ENCODE measurements around the gene SENP8. TPM values are rescaled to one million over a fixed set of nuclear protein-coding genes. Genes with fewer than 3 reads are reported as not detected.

SENP8 gene
- total and polyA plus RNA-seq, 4 donors: 0.67 to 1.0 (median 0.88) TPM

DNA sequence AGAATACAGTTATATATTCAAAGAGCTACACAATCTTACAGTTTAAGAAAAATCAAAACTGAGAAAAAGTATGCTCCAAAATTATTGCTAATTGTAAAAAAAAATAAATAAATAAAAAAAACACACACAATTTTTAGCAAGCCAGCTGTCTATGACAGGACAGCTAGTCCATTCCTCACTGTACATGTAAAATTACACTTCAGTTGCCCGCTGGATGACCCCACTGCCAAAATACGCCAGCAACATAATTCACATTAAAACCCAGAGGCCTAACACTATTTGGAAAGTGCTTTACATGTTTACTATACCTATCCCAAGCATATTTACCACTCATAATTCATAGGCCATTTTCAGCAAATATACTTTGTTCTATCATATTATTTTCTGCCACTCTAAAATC, 6.1 kb upstream of the SENP8 start:
- no peaks in the 10 kb centered on the region for H3K27me3 ChIP-seq (ENCODE audit: control insufficient read depth in 4 of 4, insufficient read depth in 4 of 4, low read length in 3 of 4)
- no peak for DNase-seq (ENCODE audit: low spot score)
- 92% methylated on average over 2 of the region's 2 CpGs for WGBS
- no peak overlapping the region for H3K4me3 ChIP-seq (ENCODE audit: low read depth in 1 of 3, low read length in 3 of 3)
- peaks cover 0 to 16% (median 10%) of the 10 kb centered on the region in 4 donors for H3K4me1 ChIP-seq (ENCODE audit: control insufficient read depth in 4 of 4, insufficient read depth in 4 of 4, low read length in 3 of 4)
- H3K27ac ChIP-seq (ENCODE audit: low read depth in 1 of 2, low read length in 2 of 2): no peak overlapping the region
- no peak overlapping the region for H3K9ac ChIP-seq (ENCODE audit: low read depth in 1 of 2, low read length in 2 of 2)
- H3K9me3 ChIP-seq (ENCODE audit: control insufficient read depth in 4 of 4, low read length in 3 of 4): no peaks in the 10 kb centered on the region
- no peaks in the 10 kb centered on the region for H3K36me3 ChIP-seq (ENCODE audit: control insufficient read depth in 4 of 4, insufficient read depth in 3 of 4, low read depth in 1 of 4, low read length in 3 of 4)
- TF ChIP-seq, protein P1, sequence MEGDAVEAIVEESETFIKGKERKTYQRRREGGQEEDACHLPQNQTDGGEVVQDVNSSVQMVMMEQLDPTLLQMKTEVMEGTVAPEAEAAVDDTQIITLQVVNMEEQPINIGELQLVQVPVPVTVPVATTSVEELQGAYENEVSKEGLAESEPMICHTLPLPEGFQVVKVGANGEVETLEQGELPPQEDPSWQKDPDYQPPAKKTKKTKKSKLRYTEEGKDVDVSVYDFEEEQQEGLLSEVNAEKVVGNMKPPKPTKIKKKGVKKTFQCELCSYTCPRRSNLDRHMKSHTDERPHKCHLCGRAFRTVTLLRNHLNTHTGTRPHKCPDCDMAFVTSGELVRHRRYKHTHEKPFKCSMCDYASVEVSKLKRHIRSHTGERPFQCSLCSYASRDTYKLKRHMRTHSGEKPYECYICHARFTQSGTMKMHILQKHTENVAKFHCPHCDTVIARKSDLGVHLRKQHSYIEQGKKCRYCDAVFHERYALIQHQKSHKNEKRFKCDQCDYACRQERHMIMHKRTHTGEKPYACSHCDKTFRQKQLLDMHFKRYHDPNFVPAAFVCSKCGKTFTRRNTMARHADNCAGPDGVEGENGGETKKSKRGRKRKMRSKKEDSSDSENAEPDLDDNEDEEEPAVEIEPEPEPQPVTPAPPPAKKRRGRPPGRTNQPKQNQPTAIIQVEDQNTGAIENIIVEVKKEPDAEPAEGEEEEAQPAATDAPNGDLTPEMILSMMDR (IDR thresholded peaks at IDR 0.05; ENCODE audit: low read depth, low read length, missing input control): no peak
- no peak for TF ChIP-seq FOXA1 (IDR thresholded peaks at IDR 0.05)
- no peak for TF ChIP-seq TAF1 (conservative IDR thresholded peaks at IDR 0.05)

DNA sequence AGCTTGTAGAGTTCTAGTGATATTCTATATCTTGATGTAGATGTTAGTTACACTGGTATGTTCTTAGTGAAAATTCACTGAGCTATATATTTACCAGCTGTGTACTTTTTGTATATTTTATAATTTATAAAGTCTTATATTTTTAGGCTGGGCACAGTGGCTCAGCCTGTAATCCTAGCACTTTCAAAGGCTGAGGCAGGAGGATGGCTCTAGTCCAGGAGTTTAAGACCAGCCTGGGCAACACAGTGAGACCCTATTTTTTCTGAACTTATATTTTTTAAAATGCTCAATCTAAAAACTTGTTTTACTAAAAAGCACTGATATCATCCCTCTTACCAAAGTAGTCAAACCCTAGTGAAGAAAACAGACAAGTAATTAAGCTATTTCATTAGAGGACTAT, 5.4 kb upstream of the SENP8 start:
- H3K27ac ChIP-seq (ENCODE audit: low read depth in 1 of 2, low read length in 2 of 2): no peak overlapping the region
- H3K4me3 ChIP-seq (ENCODE audit: low read depth in 1 of 3, low read length in 3 of 3): no peak overlapping the region
- no peak overlapping the region for H3K9ac ChIP-seq (ENCODE audit: low read depth in 1 of 2, low read length in 2 of 2)
- no peaks in the 10 kb centered on the region for H3K36me3 ChIP-seq (ENCODE audit: control insufficient read depth in 4 of 4, insufficient read depth in 3 of 4, low read depth in 1 of 4, low read length in 3 of 4)
- no peaks in the 10 kb centered on the region for H3K9me3 ChIP-seq (ENCODE audit: control insufficient read depth in 4 of 4, low read length in 3 of 4)
- DNase-seq (ENCODE audit: low spot score): no peak
- H3K4me1 ChIP-seq (ENCODE audit: control insufficient read depth in 4 of 4, insufficient read depth in 4 of 4, low read length in 3 of 4): peaks cover 0 to 18% (median 10%) of the 10 kb centered on the region in 4 donors
- TF ChIP-seq FOXA1 (IDR thresholded peaks at IDR 0.05): no peak
- TF ChIP-seq, protein P2, sequence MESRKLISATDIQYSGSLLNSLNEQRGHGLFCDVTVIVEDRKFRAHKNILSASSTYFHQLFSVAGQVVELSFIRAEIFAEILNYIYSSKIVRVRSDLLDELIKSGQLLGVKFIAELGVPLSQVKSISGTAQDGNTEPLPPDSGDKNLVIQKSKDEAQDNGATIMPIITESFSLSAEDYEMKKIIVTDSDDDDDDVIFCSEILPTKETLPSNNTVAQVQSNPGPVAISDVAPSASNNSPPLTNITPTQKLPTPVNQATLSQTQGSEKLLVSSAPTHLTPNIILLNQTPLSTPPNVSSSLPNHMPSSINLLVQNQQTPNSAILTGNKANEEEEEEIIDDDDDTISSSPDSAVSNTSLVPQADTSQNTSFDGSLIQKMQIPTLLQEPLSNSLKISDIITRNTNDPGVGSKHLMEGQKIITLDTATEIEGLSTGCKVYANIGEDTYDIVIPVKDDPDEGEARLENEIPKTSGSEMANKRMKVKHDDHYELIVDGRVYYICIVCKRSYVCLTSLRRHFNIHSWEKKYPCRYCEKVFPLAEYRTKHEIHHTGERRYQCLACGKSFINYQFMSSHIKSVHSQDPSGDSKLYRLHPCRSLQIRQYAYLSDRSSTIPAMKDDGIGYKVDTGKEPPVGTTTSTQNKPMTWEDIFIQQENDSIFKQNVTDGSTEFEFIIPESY (IDR thresholded peaks at IDR 0.05): no peak
- no peaks in the 10 kb centered on the region for H3K27me3 ChIP-seq (ENCODE audit: control insufficient read depth in 4 of 4, insufficient read depth in 4 of 4, low read length in 3 of 4)

DNA sequence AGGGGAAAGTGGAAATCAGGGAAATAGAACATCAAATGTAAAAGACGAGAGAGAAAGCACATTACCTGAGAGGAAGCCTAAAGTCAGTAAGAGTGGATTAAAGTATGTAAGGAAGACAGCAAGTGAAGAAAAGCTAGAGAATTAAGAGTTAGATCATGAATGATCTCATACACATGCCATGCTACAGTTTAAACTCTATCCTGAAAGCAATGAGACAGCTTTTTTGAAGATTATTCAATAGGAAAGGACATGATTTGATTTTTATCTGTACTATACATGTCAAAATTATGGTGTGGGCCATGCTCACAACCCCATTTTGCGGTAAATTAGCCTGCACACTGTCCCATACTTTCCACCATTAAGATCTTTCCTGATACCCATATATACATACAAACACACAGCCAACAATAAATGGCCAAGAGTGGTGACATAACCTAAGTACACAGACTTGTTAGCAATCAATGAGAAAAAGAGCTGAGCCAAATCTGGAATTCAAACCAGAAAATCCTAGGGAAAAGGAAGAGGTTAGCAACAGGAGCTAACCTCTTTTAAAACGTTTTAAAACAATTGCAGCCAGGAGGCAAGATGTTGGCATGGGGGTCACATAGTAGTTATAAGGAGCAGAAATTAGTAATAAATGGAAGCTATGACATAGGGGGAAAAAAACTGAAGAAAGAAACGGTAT, 4.7 kb upstream of the SENP8 start:
- H3K9me3 ChIP-seq (ENCODE audit: control insufficient read depth in 4 of 4, low read length in 3 of 4): no peaks in the 10 kb centered on the region
- 77% methylated on average over 4 of the region's 4 CpGs for WGBS
- TF ChIP-seq, protein P3, sequence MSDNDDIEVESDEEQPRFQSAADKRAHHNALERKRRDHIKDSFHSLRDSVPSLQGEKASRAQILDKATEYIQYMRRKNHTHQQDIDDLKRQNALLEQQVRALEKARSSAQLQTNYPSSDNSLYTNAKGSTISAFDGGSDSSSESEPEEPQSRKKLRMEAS (IDR thresholded peaks at IDR 0.05): no peak
- TF ChIP-seq HNF4A (conservative IDR thresholded peaks at IDR 0.05) (no peak), FOXA1 (IDR thresholded peaks at IDR 0.05) (no peak), SP1 (IDR thresholded peaks at IDR 0.05) (no peak), TAF1 (conservative IDR thresholded peaks at IDR 0.05) (no peak)
- H3K27me3 ChIP-seq (ENCODE audit: control insufficient read depth in 4 of 4, insufficient read depth in 4 of 4, low read length in 3 of 4): no peaks in the 10 kb centered on the region
- no peak for DNase-seq (ENCODE audit: low spot score)
- H3K4me1 ChIP-seq (ENCODE audit: control insufficient read depth in 4 of 4, insufficient read depth in 4 of 4, low read length in 3 of 4): peaks cover 0 to 18% (median 10%) of the 10 kb centered on the region in 4 donors
- no peak overlapping the region for H3K4me3 ChIP-seq (ENCODE audit: low read depth in 1 of 3, low read length in 3 of 3)
- H3K9ac ChIP-seq (ENCODE audit: low read depth in 1 of 2, low read length in 2 of 2): no peak overlapping the region
- no peak overlapping the region for H3K27ac ChIP-seq (ENCODE audit: low read depth in 1 of 2, low read length in 2 of 2)
- H3K36me3 ChIP-seq (ENCODE audit: control insufficient read depth in 4 of 4, insufficient read depth in 3 of 4, low read depth in 1 of 4, low read length in 3 of 4): no peaks in the 10 kb centered on the region
